Kidney epithelial cell (primary cell): ENCODE data around the gene DHDDS. TPM values are rescaled to one million over a fixed set of nuclear protein-coding genes. Genes with fewer than 3 reads are reported as not detected.

Experiments
- DNase-seq: peaks from one replicate; pipeline ENCODE4 v3.0.0-alpha.2; 2010; ENCODE audit warnings: low read depth
- H3K27me3 ChIP-seq: 2 replicates; pipeline ENCODE4 v1.6.0; 2011; ENCODE audit warnings: low read length; ENCODE audit not compliant: control insufficient read depth, insufficient read depth
- H3K36me3 ChIP-seq: 2 replicates; pipeline ENCODE4 v1.5.1; 2011; ENCODE audit warnings: low read length; ENCODE audit not compliant: control insufficient read depth, insufficient read depth
- H3K4me3 ChIP-seq: 2 replicates; pipeline ENCODE4 v1.5.1; 2011; ENCODE audit warnings: low read depth, mild to moderate bottlenecking, control low read depth, low read length
- total RNA-seq: library from RNA; depleted of rRNA; stranded (reverse); fragments of >200 nt; gene quantifications from 2 replicates; pipeline ENCODE4 v1.2.3, GENCODE V29; 2015
- TF ChIP-seq, protein P1 (sequence below): IDR thresholded peaks from 2 replicates; pipeline ENCODE4 v1.5.1; 2011; ENCODE audit warnings: mild to moderate bottlenecking, moderate library complexity, low read length, control low read depth, inconsistent platforms; ENCODE audit not compliant: insufficient read depth, poor library complexity, severe bottlenecking

Gene DHDDS
- total RNA-seq, 1 donor from 2014 or later, result 52.7 TPM

DNA sequence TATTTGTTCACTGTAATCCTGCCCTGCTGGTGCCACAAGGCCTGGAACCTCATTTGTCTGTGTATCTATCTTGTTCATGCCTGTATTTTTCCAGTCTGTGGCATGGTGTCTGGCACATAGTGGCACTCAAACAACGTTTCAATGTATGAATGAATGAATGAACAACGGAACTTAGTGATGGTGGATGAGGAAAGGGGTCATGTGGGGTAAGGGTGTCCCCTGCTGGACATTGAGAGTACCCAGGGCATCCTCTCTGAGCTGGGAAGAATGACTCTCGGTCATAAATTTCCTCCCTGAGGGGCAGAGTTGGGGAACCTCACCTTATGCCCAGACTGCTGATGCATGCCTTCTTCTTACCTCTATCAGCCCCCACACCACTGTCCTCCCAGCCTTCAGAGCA is 40.7 kb upstream of the DHDDS start:
- no peak for DNase-seq
- TF ChIP-seq, protein P1, sequence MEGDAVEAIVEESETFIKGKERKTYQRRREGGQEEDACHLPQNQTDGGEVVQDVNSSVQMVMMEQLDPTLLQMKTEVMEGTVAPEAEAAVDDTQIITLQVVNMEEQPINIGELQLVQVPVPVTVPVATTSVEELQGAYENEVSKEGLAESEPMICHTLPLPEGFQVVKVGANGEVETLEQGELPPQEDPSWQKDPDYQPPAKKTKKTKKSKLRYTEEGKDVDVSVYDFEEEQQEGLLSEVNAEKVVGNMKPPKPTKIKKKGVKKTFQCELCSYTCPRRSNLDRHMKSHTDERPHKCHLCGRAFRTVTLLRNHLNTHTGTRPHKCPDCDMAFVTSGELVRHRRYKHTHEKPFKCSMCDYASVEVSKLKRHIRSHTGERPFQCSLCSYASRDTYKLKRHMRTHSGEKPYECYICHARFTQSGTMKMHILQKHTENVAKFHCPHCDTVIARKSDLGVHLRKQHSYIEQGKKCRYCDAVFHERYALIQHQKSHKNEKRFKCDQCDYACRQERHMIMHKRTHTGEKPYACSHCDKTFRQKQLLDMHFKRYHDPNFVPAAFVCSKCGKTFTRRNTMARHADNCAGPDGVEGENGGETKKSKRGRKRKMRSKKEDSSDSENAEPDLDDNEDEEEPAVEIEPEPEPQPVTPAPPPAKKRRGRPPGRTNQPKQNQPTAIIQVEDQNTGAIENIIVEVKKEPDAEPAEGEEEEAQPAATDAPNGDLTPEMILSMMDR, result peak; percentile 69
- Histone ChIP-seq H3K27me3 (no peaks in the 10 kb centered on the region), H3K4me3 (no peak overlapping the region), H3K36me3 (no peaks in the 10 kb centered on the region)

DNA sequence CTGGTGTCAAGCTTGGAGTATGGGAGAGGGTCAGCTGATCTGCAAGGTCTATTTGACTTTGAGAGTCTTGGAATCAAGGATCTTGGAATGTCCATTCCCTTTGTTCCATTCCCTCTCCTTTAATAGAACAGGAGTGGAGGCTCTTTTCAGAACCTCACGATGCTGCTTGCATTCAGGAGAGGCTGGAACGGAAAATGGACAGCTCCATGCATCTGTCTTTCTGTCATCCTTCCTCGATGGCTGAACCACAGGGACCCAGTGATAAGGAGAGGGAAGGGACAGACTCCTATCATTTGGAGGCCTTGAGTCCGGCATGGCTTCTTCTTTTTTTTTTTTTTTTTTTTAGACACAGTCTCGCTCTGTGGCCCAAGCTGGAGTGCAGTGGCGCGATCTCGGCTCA is 36.4 kb upstream of the DHDDS start:
- no peak for DNase-seq
- H3K4me3 ChIP-seq, result no peak overlapping the region
- no peaks in the 10 kb centered on the region for H3K36me3 ChIP-seq
- TF ChIP-seq, protein P1, result no peak
- H3K27me3 ChIP-seq, result no peaks in the 10 kb centered on the region

DNA sequence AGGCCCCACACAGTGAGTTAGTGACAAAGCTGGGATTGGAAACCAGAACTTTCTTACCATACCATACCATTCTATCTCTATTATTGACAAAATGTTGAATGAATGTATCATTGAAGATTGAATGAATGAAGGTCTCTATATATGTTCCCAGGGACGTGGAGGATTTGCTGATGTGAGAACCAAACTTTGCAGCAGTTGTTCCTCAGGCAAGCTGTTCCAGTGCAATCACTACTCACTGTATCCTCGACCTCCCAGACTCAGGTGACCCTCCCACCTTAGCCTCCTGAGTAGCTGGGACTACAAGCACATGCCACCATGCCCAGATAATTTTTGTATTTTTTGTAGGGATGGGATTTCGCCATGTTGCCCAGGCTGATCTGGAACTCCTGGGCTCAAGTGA is 33.1 kb upstream of the DHDDS start:
- Histone ChIP-seq H3K36me3 (no peaks in the 10 kb centered on the region), H3K4me3 (no peak overlapping the region), H3K27me3 (peaks cover 4% of the 10 kb centered on the region)
- TF ChIP-seq, protein P1, result no peak
- no peak for DNase-seq

DNA sequence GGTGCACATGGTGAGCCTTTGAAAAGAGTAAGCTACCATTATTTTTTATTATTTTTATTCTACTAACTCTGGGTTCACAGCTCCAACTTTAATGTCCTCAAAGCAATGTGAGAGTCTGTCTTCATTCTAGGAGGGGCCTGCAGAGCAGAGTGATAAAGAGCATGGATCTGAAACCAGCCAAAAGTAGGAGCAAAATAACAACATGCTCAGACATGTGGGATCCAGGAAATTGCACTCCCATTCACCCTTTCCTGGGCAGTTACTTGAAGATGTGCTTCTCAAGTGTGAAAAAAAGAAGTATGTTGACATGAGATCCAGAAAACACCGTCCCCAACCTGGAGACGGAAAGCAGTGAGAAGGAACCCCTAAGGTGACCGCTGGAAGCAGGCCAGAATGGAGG is 30.2 kb upstream of the DHDDS start:
- TF ChIP-seq, protein P1, result no peak
- peaks cover 4% of the 10 kb centered on the region for H3K27me3 ChIP-seq
- no peak overlapping the region for H3K4me3 ChIP-seq
- no peak for DNase-seq
- no peaks in the 10 kb centered on the region for H3K36me3 ChIP-seq

DNA sequence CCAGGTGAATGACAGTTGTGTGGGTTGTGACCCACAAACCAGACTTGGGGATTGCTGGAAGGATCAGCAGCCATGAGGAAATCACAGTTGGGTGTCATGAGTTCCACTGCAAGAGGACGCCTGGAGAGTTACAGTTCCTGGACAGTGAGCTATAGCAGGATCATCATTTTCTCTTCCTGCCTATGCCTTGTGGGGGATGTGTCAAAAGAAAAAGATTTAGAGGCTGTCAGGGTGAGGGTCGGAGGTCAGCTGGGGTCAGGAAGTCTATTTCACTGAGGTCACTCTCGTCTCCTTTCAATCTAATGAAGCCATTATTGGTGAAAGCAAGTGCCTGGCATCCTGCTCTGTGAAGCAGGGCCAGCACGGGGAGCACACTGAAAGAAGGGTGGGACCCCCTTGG is 28.5 kb upstream of the DHDDS start:
- TF ChIP-seq, protein P1, result no peak
- H3K27me3 ChIP-seq, result peaks cover 4% of the 10 kb centered on the region
- no peaks in the 10 kb centered on the region for H3K36me3 ChIP-seq
- DNase-seq, result no peak
- H3K4me3 ChIP-seq, result no peak overlapping the region

DNA sequence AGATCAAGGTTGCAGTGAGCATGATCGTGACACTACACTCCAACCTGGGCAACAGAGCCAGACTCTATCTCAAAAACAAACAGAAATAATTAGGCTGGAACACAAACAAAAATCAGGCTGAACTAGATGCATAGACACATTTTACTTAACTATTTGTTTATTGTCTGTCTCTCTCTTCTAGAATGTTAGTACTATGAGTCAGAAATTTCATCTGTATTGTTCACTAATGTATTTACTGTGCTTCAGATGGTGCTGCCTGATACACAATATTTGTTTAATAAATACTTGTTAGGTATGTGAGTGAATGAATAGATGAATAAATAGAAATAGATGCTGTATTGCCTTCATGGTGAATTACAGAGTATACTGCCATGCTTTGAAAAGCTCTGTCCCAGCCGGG is 27.5 kb upstream of the DHDDS start:
- TF ChIP-seq, protein P1, result no peak
- Histone ChIP-seq H3K27me3 (peaks cover 11% of the 10 kb centered on the region), H3K36me3 (no peaks in the 10 kb centered on the region), H3K4me3 (no peak overlapping the region)
- no peak for DNase-seq
